ENCODE data around the gene PDGFD. TPM values are rescaled to one million over a fixed set of nuclear protein-coding genes. Genes with fewer than 3 reads are reported as not detected.

PDGFD gene
- total RNA-seq, 1 experiment from 2014 or later, result 1.7 TPM

- Histone ChIP-seq H3T11ph (ENCODE audit: low read length) (no peak overlapping the region), H3K4me2 (ENCODE audit: insufficient read depth, insufficient read length, low read length) (no peak overlapping the region), H4K8ac (replicated peaks; ENCODE audit: insufficient read length, low read depth, low read length) (no peak overlapping the region), H3K27ac (ENCODE audit: insufficient read length, low read depth, low read length) (no peak overlapping the region), H2BK20ac (ENCODE audit: low read depth, low read length, poor library complexity, severe bottlenecking) (no peak overlapping the region), H4K91ac (ENCODE audit: insufficient read length, low read depth, low read length) (no peak overlapping the region), H3K23me2 (ENCODE audit: insufficient read length, low read depth, low read length, poor library complexity, severe bottlenecking) (no peaks in the 10 kb centered on the region), H2BK12ac (ENCODE audit: insufficient read length, low read depth, low read length) (no peak overlapping the region), H3K9ac (ENCODE audit: extremely low read depth, insufficient read length, low read length) (no peak overlapping the region), H3K79me1 (ENCODE audit: insufficient read depth, low read depth, low read length, poor library complexity, severe bottlenecking) (no peaks in the 10 kb centered on the region), H2BK5ac (ENCODE audit: insufficient read length, low read length) (no peak overlapping the region), H3K56ac (ENCODE audit: insufficient read length, low read depth, low read length) (no peak overlapping the region), H3K4ac (ENCODE audit: low read depth, low read length) (no peak overlapping the region), H3K79me2 (ENCODE audit: insufficient read depth, low read length) (no peaks in the 10 kb centered on the region), H3K27me3 (ENCODE audit: insufficient read depth, low read length) (no peaks in the 10 kb centered on the region), H4K5ac (ENCODE audit: insufficient read length, low read depth, low read length) (no peak overlapping the region), H2AK5ac (ENCODE audit: insufficient read length, low read length) (no peak overlapping the region), H3K23ac (ENCODE audit: insufficient read length, low read depth, low read length) (no peak overlapping the region), H2BK120ac (ENCODE audit: low read depth, low read length, poor library complexity, severe bottlenecking) (no peak overlapping the region), H2AFZ (ENCODE audit: low read length) (no peak overlapping the region), H3K9me3 (ENCODE audit: control insufficient read depth, low read depth, low read length) (no peaks in the 10 kb centered on the region), H3K18ac (ENCODE audit: insufficient read length, low read depth, low read length) (no peak overlapping the region), H3K14ac (ENCODE audit: insufficient read depth, low read length) (no peak overlapping the region), H4K20me1 (ENCODE audit: control insufficient read depth, insufficient read depth, insufficient read length) (no peaks in the 10 kb centered on the region), H2BK15ac (ENCODE audit: low read depth, low read length) (no peak overlapping the region), H3K4me1 (ENCODE audit: insufficient read depth, low read length) (no peaks in the 10 kb centered on the region)
- H3K27me3 Mint-ChIP-seq (ENCODE audit: low read depth), result no peaks in the 10 kb centered on the region
- H3K4me1 Mint-ChIP-seq, result peaks cover 4 to 5% of the 10 kb centered on the region in 2 experiments
- H3K9me3 Mint-ChIP-seq, result peaks cover 0 to 2% of the 10 kb centered on the region in 2 experiments; a peak in 1 of 5 replicates
- no peaks in the 10 kb centered on the region for H3K36me3 Mint-ChIP-seq (ENCODE audit: insufficient read depth in 1 of 3, low read depth in 3 of 3)
- H3K4me3 Mint-ChIP-seq, result no peak overlapping the region
- H3K27ac Mint-ChIP-seq, result no peak overlapping the region
- no CpG with 5 or more reads among the region's 3 CpGs for WGBS (ENCODE audit: extremely low coverage, insufficient read length, low lambda C conversion rate)
- no peak for DNase-seq
- TF ChIP-seq CTCF (conservative IDR thresholded peaks at IDR 0.05), result no peak
These were observed 18.9 kb downstream of the PDGFD start for GRCh38 chr11:104145062-104145461.
